IPS DF 4.7 (cell line): ENCODE measurements around the gene PTDSS2.

Experiments
- DNase-seq: peaks from one replicate; pipeline ENCODE4 v3.0.0-alpha.2; 2013; ENCODE audit warnings: low spot score; ENCODE audit errors: extremely low read depth

Gene PTDSS2

GRCh38 chr11:490186-490929, 40.3 kb downstream of the PTDSS2 start:
- no peak for DNase-seq

DNA sequence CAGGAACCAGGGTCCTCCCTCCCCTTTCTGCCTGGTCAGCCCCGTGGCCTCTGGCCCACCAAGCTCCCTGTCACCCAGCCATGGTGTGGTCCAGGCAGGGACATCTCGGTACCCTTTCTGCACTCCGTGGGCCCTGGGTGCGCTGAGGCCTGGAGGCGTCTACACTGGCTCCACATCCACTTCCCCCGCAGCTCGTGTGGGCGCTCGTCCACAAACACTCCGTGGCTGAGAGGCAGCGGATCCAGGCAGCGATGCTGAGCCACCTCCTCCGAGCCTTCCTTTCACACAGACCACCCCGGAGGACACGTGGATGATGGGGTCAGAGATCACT, 40.8 kb downstream of the PTDSS2 start:
- DNase-seq, result no peak

DNA sequence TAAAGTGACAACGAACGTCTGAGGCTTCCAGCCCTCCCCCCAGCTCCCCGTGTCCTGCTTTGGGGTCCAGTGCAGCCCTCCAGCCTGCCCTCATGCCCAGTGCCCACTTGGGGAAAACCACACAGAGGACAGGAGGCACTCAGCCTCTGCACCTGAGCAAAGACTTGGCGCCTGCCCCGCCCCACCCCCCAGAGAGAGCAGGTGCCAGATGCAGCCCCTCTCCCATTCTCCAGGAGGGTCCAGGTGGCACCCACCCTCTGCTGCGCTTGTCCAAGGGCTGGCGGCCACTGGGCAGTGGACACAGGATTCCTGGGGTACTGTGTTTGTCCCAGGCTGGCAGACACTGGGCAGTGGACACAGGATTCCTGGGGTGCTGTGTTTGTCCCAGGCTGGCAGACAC, 41.3 kb downstream of the PTDSS2 start:
- DNase-seq, result no peak

GRCh38 chr11:492427-493226, 42.5 kb downstream of the PTDSS2 start:
- DNase-seq, result no peak

DNA sequence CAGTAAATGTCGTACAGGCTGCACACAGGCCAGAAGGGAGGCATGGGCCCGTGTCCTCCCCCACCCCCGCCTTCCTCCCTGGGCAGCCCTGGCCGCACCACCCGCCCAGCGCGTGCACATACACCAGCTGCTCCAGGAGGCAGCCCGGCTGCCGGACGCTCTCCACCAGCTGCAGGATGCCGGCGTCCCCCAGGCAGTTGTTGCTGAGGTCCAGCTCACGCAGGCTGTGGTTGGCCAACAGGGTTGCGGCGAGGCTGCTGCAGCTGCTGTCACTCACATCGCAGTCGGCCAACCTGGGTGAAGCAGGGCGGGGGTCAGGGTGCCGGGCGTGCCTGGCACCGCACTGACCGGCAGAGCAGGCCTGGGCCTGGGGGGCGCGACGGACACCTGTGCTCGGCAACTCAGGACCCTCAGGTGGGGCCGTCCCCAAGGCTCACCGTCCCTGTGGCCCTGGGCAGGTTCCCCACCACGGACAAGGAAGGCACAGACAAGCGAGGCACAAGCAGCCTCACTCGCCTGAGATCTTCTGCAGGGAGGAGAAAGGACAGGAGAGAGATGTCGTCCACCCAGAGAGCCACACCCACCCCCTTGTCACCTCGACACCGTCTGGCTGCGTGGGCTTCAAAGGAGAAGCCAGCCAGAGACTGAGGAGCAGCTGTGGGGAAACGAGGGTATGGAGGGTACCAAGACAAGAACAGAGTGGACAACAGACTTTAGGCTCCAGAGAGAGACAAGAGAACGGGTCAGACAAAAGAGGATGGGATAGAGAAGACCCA, 44.9 kb downstream of the PTDSS2 start:
- no peak for DNase-seq

- DNase-seq, result no peak
Observed at GRCh38 chr11:495537-495931, 45.5 kb downstream of the PTDSS2 start.

- no peak for DNase-seq
Observed at GRCh38 chr11:496834-497564, 46.9 kb downstream of the PTDSS2 start.

GRCh38 chr11:497565-498296, 47.7 kb downstream of the PTDSS2 start:
- no peak for DNase-seq

DNA sequence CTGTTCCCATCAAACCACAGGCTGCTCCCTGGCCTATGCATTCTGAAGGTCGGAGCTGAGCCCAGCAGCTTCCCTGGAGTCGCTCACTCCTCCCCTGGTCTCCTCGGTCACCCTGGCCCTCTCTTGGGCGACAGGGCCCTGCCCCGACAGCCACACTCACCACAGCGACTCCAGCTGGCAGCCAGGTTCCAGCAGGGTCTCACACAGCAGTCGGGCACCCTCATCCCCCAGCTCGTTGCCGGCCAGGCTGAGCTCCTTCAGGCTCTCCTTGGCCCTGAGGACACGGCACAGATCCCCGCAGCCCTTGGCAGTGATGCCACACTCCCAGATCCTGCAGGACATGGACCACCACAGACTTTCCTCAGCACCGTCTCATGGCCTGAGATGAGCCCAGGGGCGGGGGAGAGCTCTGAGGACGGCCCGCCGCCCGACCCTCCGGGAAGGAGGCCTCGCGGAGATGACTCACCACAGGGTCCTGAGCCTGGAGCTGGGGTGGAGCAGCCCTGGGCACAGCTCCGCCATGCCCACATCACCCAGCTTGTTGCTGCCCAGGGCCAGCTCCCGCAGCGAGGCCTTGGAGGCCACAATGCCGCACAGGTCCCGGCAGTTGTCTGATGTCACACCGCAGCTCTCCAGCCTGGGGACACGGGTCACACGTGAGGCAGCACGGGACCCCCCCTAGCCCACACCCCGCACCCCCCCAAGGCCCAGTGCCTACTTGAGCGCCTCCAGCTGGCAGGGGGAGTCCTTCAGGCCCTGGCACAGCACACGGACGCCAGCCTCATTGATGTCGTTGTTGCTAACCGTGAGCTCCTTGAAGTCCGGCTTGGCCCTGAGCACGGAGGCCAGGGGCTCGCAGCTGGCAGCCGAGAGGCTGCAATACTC, 48.5 kb downstream of the PTDSS2 start:
- DNase-seq, result no peak

GRCh38 chr11:499201-500076, 49.4 kb downstream of the PTDSS2 start:
- DNase-seq, result no peak

- no peak for DNase-seq
Observed at GRCh38 chr11:501001-501682, 51.1 kb downstream of the PTDSS2 start.

GRCh38 chr11:501683-502287, 51.7 kb downstream of the PTDSS2 start:
- DNase-seq, result no peak

- no peak for DNase-seq
Observed at GRCh38 chr11:502288-503178, 52.5 kb downstream of the PTDSS2 start.

DNA sequence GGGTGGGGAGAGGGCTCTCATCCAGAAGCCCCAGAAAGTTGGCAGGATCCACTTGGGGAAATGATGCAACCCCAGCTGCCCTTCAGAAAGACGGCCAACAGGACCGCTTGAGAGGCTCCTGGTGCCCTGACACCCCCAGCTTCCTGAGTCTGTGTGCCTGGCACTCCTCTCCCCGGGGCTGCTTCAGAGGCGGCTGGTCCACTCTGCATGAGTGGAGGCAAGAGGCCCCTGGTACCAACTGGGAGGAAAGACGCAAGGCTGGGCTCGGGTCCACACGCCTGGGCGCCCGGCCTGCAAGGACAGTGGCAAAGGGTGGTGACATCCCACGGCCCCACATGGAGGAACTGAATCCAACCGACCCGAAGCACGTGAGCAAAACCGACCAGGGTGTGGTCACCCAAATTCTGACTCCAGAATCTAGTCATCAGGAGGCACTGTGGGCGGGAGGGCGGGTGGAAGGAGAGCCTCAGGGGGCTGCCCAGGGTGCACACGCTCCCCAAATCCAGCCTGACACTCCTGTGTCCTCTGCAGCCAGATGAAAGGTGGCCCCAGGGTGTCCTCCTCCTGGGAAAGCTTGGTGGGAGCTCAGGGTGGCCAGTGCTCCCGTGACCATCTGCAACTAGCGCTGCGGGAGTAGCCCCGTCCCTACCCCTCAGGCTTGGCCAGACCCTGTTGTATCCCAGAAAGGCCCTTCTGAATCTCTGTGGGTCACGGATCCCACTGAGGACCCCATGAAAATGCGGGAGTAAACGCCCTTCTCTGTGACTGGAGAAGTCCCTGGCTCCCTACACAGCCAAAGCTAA, 53.3 kb downstream of the PTDSS2 start:
- no peak for DNase-seq

DNA sequence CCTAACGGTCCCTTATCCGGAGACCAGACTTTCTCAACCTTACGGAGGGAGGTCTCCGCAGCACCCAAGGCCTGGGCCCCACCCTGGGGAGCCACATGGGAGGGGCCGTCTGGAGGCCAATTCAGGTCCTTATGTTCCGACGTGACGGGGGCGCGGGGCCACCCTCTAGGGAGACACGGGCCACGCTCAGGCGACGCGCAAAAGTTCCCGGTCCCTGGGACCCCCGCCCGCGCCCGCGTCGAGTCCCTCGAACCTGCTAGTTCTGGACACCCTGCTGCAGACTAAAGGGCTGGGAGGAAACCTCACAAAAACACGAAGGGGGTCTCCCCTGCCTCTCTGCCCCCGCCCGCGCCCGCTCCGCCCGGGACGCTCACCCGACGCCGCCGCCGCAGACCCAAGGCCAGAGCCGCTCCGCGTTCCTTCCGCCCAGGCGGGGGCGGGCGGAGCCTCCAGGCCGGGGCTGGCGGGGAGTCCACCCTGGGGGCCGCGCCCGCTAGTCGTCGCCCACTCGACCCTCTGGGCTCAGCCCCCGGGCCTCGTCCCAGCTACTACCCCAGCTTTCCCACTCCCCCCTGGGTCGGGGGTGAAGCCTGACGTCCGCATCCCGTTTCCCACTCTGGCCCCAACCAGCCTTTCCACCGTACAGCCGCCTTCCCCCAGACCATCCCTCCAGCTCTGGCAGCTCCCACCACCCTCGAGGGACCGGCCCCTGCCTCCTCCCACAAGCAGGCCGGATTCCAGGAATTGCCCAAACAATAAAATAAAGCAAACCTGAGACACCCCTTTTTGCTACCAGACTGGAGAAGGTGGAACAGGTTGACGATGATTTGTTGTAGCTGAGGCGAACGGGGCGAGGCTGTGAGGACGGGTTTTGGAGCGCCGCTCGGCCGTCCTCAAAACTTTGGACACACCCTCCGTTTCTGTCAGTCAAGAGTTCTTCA, 54.2 kb downstream of the PTDSS2 start:
- DNase-seq, result no peak
